DND-41 (cell line): ENCODE results near the gene FBXO42.

Experiments
- EZH2 ChIP-seq: IDR thresholded peaks from 3 replicates; pipeline ENCODE4 v1.6.1; 2012; ENCODE audit warnings: borderline replicate concordance, low read depth, mild to moderate bottlenecking, moderate library complexity, low read length, inconsistent platforms; ENCODE audit not compliant: severe bottlenecking
- TF ChIP-seq, protein P1 (sequence below): IDR thresholded peaks from 2 replicates; pipeline ENCODE4 v1.5.1; 2012; ENCODE audit warnings: borderline replicate concordance, low read length, moderate library complexity, mild to moderate bottlenecking; ENCODE audit not compliant: poor library complexity, severe bottlenecking; ENCODE audit errors: extremely low read depth

GRCh38 chr1:16286122-16286521 is 66.2 kb downstream of the FBXO42 start:
- TF ChIP-seq, protein P1, sequence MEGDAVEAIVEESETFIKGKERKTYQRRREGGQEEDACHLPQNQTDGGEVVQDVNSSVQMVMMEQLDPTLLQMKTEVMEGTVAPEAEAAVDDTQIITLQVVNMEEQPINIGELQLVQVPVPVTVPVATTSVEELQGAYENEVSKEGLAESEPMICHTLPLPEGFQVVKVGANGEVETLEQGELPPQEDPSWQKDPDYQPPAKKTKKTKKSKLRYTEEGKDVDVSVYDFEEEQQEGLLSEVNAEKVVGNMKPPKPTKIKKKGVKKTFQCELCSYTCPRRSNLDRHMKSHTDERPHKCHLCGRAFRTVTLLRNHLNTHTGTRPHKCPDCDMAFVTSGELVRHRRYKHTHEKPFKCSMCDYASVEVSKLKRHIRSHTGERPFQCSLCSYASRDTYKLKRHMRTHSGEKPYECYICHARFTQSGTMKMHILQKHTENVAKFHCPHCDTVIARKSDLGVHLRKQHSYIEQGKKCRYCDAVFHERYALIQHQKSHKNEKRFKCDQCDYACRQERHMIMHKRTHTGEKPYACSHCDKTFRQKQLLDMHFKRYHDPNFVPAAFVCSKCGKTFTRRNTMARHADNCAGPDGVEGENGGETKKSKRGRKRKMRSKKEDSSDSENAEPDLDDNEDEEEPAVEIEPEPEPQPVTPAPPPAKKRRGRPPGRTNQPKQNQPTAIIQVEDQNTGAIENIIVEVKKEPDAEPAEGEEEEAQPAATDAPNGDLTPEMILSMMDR, result no peak
- TF ChIP-seq EZH2, result no peak
